ENCODE results near the gene RPGR.

DNA sequence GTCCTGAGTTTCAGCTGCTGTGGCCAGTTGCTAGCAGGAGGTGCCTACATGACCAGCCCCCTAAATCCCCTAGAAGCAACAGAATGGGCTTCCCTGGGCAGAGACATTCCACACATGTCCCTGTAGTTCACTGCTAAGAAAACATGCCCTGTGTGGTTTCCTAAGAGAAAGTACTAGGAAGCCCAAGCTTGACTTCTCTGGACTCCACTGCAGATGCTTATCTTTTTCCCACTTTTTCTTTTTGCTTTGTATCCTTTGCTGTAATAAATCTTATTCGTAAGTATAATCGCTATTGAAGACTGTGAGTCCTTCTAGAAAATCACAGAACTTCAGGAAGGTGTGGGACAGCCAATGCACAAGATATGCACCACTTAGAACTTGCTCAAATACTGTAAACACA, 15.6 kb downstream of the RPGR start:
- no peak for TF ChIP-seq EZH2 (IDR thresholded peaks at IDR 0.05; ENCODE audit: low read length)
- TF ChIP-seq, protein P1, sequence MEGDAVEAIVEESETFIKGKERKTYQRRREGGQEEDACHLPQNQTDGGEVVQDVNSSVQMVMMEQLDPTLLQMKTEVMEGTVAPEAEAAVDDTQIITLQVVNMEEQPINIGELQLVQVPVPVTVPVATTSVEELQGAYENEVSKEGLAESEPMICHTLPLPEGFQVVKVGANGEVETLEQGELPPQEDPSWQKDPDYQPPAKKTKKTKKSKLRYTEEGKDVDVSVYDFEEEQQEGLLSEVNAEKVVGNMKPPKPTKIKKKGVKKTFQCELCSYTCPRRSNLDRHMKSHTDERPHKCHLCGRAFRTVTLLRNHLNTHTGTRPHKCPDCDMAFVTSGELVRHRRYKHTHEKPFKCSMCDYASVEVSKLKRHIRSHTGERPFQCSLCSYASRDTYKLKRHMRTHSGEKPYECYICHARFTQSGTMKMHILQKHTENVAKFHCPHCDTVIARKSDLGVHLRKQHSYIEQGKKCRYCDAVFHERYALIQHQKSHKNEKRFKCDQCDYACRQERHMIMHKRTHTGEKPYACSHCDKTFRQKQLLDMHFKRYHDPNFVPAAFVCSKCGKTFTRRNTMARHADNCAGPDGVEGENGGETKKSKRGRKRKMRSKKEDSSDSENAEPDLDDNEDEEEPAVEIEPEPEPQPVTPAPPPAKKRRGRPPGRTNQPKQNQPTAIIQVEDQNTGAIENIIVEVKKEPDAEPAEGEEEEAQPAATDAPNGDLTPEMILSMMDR (optimal IDR thresholded peaks at IDR 0.05 in 1 of 3, IDR thresholded peaks at IDR 0.05 in 1 of 3, conservative IDR thresholded peaks at IDR 0.05 in 1 of 3; ENCODE audit: extremely low read depth in 1 of 3, insufficient read depth in 2 of 3, low read length in 3 of 3): no peak

All from keratinocyte (primary cell).